ENCODE results near the gene ZNF683.
A peak's percentile ranks its signal among the peaks of the same experiment; 100 is the strongest.

ZNF683 gene

GRCh38 chr1:26358411-26359384 lies 13.9 kb downstream of the ZNF683 start:
- DNase-seq (ENCODE audit: low read depth in 2 of 2) = peak; percentile 61 to 68

GRCh38 chr1:26357121-26357602 lies 15.4 kb downstream of the ZNF683 start:
- no peak for DNase-seq (ENCODE audit: low read depth in 2 of 2)

- DNase-seq (ENCODE audit: low read depth in 2 of 2) = no peak
Observed at GRCh38 chr1:26356106-26356505, 16.4 kb downstream of the ZNF683 start.

- no peak for DNase-seq (ENCODE audit: low read depth in 2 of 2)
Observed at GRCh38 chr1:26354972-26355371, 17.6 kb downstream of the ZNF683 start.

- no peak for DNase-seq (ENCODE audit: low read depth in 2 of 2)
Observed at GRCh38 chr1:26353976-26354820, 18.4 kb downstream of the ZNF683 start, which contains the start of gene CRYBG2. TSS of gene CRYBG2 (minus strand) at chr1:26354130. CDS start at chr1:26346657, 7,473 bp downstream.

- DNase-seq (ENCODE audit: low read depth in 2 of 2) = no peak
Observed at GRCh38 chr1:26353210-26353859, 19.2 kb downstream of the ZNF683 start.

GRCh38 chr1:26352338-26352679 lies 20.2 kb downstream of the ZNF683 start:
- no peak for DNase-seq (ENCODE audit: low read depth in 2 of 2)

- DNase-seq (ENCODE audit: low read depth in 2 of 2) = no peak
Observed at GRCh38 chr1:26351590-26352337, 20.8 kb downstream of the ZNF683 start.

- DNase-seq (ENCODE audit: low read depth in 2 of 2) = no peak
Observed at GRCh38 chr1:26350701-26351589, 21.6 kb downstream of the ZNF683 start.

GRCh38 chr1:26350343-26350700 lies 22.2 kb downstream of the ZNF683 start:
- no peak for DNase-seq (ENCODE audit: low read depth in 2 of 2)

- DNase-seq (ENCODE audit: low read depth in 2 of 2) = no peak
Observed at GRCh38 chr1:26349877-26350244, 22.7 kb downstream of the ZNF683 start.

GRCh38 chr1:26349188-26349876 lies 23.2 kb downstream of the ZNF683 start:
- DNase-seq (ENCODE audit: low read depth in 2 of 2) = no peak

- DNase-seq (ENCODE audit: low read depth in 2 of 2) = no peak
Observed at GRCh38 chr1:26346274-26347033, 26.1 kb downstream of the ZNF683 start.

- DNase-seq (ENCODE audit: low read depth in 2 of 2) = no peak
Observed at GRCh38 chr1:26345718-26346117, 26.8 kb downstream of the ZNF683 start.

GRCh38 chr1:26344147-26344920 lies 28.2 kb downstream of the ZNF683 start:
- DNase-seq (ENCODE audit: low read depth in 2 of 2) = no peak

- DNase-seq (ENCODE audit: low read depth in 2 of 2) = no peak
Observed at GRCh38 chr1:26340047-26340481, 32.5 kb downstream of the ZNF683 start.

GRCh38 chr1:26338670-26339069 lies 33.9 kb downstream of the ZNF683 start:
- no peak for DNase-seq (ENCODE audit: low read depth in 2 of 2)

GRCh38 chr1:26337625-26338024 lies 34.9 kb downstream of the ZNF683 start:
- no peak for DNase-seq (ENCODE audit: low read depth in 2 of 2)
